NB4 (cell line): Measurements from ENCODE around the gene PROM2.

ENCODE experiments used
- DNase-seq: peaks from one replicate; pipeline ENCODE4 v3.0.0; 2010; ENCODE audit warnings: low read depth
- H3K4me3 ChIP-seq: one replicate; pipeline ENCODE4 v1.5.1; 2011; ENCODE audit warnings: mild to moderate bottlenecking, low read depth, low read length, moderate library complexity
- MYC ChIP-seq: IDR thresholded peaks from 2 replicates; pipeline ENCODE4 v1.6.1; 2011; ENCODE audit warnings: low read depth, low read length
- POLR2A ChIP-seq: IDR thresholded peaks from 2 replicates; pipeline ENCODE4 v1.6.1; 2011; ENCODE audit warnings: mild to moderate bottlenecking; ENCODE audit not compliant: insufficient read length; ENCODE audit errors: extremely low read depth
- TF ChIP-seq, protein P1 (sequence below): IDR thresholded peaks from 2 replicates; pipeline ENCODE4 v1.6.1; 2011; ENCODE audit warnings: low read depth, low read length
- TF ChIP-seq, protein P2 (sequence below): IDR thresholded peaks from one replicate; pipeline ENCODE4 v1.5.1; 2012; ENCODE audit warnings: low read depth, low read length

The PROM2 gene

GRCh38 chr2:95305380-95306061 lies 31.3 kb downstream of the PROM2 start:
- TF ChIP-seq, protein P1, sequence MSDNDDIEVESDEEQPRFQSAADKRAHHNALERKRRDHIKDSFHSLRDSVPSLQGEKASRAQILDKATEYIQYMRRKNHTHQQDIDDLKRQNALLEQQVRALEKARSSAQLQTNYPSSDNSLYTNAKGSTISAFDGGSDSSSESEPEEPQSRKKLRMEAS = no peak
- no peak for TF ChIP-seq MYC
- TF ChIP-seq, protein P2, sequence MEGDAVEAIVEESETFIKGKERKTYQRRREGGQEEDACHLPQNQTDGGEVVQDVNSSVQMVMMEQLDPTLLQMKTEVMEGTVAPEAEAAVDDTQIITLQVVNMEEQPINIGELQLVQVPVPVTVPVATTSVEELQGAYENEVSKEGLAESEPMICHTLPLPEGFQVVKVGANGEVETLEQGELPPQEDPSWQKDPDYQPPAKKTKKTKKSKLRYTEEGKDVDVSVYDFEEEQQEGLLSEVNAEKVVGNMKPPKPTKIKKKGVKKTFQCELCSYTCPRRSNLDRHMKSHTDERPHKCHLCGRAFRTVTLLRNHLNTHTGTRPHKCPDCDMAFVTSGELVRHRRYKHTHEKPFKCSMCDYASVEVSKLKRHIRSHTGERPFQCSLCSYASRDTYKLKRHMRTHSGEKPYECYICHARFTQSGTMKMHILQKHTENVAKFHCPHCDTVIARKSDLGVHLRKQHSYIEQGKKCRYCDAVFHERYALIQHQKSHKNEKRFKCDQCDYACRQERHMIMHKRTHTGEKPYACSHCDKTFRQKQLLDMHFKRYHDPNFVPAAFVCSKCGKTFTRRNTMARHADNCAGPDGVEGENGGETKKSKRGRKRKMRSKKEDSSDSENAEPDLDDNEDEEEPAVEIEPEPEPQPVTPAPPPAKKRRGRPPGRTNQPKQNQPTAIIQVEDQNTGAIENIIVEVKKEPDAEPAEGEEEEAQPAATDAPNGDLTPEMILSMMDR = no peak
- no peak for TF ChIP-seq POLR2A
- H3K4me3 ChIP-seq = no peak overlapping the region
- DNase-seq = no peak

- H3K4me3 ChIP-seq = no peak overlapping the region
- TF ChIP-seq POLR2A (no peak), MYC (no peak)
- TF ChIP-seq, protein P2 = no peak
- TF ChIP-seq, protein P1 = no peak
- DNase-seq = no peak
Observed at GRCh38 chr2:95306336-95306895, 32.2 kb downstream of the PROM2 start.

DNA sequence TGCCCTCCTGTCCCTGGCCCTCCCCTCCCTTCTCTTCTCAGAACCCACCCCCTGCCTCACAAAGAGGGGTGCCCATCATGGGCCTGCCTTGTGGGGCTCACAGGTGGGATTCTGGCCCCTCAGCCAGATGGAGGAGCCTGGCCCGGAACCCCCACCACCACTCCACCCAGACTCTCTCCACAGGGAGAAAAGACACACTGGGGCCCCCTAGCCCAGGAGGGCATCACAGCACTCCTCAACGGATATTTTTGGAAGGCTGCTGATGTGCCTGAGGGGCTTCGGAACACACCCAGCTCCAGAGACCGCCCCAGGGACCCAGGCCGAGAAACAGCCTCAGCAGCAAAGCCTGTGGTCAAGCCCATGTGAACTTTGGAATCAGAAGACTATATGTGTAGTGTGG lies 32.8 kb downstream of the PROM2 start:
- TF ChIP-seq, protein P1 = no peak
- TF ChIP-seq, protein P2 = no peak
- TF ChIP-seq POLR2A = no peak
- TF ChIP-seq MYC = no peak
- no peak for DNase-seq

GRCh38 chr2:95307878-95308277 lies 33.6 kb downstream of the PROM2 start:
- no peak overlapping the region for H3K4me3 ChIP-seq
- DNase-seq = no peak
- TF ChIP-seq POLR2A = no peak
- TF ChIP-seq, protein P2 = no peak
- no peak for TF ChIP-seq MYC
- TF ChIP-seq, protein P1 = no peak

More for the DNA sequence above, 32.8 kb downstream of the PROM2 start:
- H3K4me3 ChIP-seq = no peak overlapping the region

DNA sequence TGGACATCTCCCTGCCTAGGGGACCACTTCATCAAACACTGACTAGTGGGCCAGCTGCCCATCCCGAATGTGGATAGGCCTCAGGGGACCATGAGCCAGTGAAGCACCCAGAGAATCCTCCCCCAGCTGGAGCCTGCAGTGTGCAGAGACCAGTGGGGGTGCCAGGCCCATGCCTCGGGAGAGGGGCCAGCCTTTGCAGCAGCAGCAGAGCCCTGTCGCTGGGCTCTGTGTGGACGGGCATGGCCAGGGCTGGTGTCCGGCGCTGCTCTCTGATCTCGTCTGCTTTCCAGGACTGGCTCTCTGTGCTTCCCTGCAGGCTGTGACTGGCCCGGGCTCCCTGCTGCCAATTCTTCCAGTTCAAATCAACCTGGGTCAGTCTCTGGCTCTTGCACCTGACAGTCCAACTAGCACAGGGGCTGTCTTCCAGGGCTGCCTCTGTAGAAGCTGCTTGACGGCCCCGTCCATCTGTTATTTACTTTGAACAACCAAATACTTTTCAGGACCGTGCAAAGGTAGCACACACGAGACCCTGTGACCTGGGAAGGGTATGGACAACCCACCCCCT lies 34.3 kb downstream of the PROM2 start:
- TF ChIP-seq POLR2A (no peak), MYC (no peak)
- TF ChIP-seq, protein P2 = no peak
- TF ChIP-seq, protein P1 = no peak
- DNase-seq = no peak
- H3K4me3 ChIP-seq = no peak overlapping the region
